Ramos (cell line): ENCODE data around the gene CSGALNACT2.
"Not testable (repeated sequence)": the region's sequence is repeated elsewhere in the genome, so short reads cannot be mapped to it uniquely, and the experiment has no call there.

ENCODE experiments used
- in situ Hi-C: fragments of 300-500 bp; cut with MboI; formaldehyde crosslinking; loops from one replicate; pipeline ENCODE4 v1.14.3; 2022; ENCODE audit warnings: low sequenced_read_pairs; ENCODE audit not compliant: unreplicated experiment

The CSGALNACT2 gene

DNA sequence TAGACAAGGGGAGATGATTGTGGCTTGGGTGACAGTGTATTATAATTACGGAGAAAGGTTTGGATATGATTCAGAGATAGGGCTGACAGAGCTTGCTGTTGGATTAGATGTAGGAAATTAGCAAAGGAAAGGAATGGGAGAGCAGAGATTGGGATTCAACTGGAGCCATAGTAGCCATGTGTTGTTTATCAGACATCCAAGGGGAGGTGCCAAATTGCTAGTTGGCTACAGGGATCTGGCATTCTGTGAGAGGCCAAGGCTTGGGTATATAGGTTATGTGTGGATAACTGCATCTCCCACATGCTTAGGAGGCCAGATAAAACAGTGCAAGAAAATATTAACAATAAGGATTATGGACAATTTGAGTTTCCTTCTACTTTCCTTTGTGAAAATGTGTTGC is 34.9 kb downstream of the CSGALNACT2 start:
- in situ Hi-C loops = no loop called here

DNA sequence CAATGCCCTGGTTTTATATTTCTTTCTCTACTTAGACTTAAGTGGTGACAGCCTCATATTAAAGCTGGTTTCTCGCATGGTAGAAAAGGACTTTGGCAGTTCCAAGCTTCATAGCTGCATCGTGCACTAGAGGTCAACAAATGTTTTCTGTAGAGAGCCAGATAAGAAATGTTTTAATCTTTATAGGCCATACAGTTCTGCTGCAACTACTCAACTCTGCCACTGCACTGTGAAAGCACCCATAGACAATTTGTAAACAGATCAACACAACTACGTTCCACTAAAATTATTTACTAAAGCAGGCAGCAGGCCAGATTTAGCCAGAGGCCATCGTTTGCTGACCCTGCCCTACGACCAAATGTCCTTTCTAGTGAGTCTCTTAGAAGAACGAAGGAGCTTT is 36.7 kb downstream of the CSGALNACT2 start:
- in situ Hi-C loops = no loop called here

DNA sequence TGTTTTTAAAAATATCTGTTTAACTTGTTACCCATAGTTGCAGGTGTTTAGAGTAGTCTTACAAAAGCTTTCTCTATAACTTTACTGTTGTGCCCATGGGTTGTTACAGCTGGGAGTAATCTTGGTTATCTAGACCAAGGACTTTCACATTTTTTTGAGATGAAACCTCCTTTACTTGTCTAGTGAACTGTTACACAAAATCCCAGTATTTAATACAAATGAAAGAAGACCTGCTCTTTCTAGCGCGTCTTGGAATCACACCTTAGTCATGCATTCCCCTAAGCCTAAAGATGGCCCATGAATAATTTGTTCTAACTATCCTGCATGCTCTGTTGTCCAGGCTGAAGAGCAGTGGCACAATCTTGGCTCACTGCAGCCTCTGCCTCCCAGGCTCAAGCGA is 38.0 kb downstream of the CSGALNACT2 start:
- in situ Hi-C loops = no loop called here

DNA sequence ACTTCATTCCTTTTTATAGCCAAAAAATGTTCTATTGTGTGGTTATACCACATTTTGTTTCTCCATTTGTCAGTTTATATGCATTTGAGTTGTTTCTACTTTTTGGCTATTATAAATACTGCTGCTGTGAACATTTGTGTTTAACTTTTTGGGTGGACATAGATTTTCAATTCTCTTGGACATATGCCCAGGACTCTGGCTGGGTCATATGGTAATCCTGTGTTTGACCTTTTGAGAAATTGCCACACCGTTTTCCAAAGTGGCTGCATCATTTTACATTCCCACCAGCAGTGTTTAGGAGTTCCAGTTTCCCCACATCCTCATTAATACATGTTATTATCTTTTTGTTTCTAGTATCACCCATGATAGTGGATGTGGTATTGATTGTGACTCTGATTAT is 39.4 kb downstream of the CSGALNACT2 start:
- in situ Hi-C loops = no loop called here

DNA sequence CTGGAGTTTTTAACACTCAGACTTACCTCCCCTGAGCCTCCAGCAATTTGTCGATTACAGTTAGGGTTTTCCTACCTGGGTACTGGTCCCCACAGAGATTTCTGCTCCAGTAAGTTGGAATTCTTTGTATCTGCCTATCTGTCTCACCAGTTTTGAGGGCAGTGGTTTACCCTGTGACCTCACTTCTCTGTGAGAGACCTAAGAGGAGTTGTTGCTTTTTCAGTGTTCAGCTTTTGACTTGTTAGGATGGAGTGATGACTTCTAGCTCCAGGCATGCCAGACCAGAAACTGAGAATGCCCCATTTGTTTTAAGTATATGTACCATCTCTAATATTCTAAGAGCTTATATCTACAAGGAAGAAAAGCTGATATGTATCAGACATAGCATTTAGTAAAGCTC is 42.9 kb downstream of the CSGALNACT2 start:
- in situ Hi-C loops = no loop called here

DNA sequence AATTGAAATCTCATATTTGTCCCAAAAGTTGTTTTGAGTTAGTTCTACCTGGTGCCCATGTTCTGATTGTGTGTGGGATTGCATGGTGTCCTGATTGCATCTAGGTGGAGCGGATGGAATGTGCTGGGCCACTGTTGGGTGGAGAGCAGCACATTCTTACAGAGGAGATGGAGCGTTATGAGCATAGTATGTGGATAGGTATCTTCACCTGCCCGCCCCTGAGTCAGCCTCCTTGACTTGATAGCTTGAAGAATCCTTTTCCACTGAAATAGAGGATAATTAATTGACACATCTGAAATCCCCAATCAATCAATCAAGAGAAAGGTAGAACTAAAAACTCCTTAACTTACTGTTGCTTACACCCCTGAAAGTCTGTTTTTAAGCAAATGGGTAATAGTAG is 45.5 kb downstream of the CSGALNACT2 start:
- in situ Hi-C loops = not testable (repeated sequence)

DNA sequence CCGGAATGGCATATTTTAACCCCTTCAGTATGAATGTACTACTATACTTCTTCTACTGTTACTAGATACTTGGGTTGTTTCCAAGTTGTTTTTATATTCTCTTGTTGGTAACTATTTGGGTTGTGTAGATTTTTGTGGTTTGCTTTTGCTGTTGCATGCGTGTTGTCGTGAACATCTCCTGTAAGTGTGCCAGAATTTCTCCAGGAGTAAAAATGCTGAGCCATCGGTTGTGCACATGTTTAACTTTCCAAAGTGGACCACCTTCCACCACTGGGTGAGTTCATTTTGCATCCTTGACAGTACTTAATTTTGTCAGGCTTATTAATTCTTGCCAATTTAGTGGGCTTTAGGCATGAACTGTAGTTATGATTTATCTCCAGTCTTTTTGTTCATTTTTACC is 47.9 kb downstream of the CSGALNACT2 start:
- in situ Hi-C loops = no loop called here

DNA sequence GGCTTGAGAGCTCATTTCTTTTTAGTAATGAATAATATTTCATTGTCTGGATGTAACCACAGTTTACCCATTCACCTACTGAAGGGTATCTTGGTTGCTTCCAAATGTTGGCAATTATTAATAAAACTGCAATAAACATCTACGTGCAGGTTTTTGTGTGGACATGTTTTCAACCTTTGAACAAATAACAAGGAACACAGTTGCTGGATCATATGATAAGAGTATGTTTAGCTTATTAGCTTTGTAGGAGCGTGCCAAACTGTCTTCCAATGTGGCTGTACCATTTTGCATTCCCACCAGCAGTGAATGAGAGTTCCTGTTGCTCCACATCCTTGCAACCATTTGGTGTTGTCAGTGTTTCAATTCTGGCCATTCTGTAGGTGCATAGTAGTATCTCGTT is 49.0 kb downstream of the CSGALNACT2 start:
- in situ Hi-C loops = no loop called here

DNA sequence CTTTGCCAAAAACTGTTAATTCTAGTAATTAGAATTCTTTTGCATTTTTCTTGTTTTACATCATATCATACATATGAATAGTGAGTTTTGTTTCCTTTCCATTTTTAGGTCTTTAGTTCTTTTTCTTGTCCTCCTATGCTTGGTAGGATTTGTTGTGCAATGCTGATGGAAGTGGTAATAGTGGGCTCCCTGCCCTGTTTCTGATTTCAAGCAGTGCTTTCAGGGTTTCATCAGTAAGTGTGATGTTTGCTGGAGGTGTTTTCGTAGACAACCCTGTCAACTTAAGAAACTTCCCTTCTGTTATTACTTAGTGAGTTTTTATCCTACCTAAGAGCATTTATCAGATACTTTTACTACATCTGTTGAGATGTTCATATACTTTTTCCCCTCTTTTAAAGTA is 50.5 kb downstream of the CSGALNACT2 start:
- in situ Hi-C loops = no loop called here

DNA sequence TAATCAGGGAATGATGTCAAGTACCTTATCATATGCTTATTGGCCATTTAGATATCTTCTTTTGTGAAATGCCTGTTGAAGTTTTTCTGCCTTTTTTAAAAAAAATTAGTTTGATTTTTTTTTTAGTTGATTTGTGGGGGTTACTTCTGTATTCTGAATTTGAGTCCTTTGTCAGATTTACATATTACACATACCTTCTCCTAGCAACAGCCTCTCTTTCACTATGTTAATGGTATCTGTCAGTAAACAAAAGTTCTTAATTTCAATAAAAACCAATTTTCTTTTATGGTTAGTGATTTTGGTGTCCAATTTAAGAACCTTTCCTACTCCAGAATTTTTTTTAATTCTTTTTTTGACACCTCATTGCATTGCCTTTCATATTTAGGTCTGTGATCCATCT is 52.0 kb downstream of the CSGALNACT2 start:
- in situ Hi-C loops = no loop called here

DNA sequence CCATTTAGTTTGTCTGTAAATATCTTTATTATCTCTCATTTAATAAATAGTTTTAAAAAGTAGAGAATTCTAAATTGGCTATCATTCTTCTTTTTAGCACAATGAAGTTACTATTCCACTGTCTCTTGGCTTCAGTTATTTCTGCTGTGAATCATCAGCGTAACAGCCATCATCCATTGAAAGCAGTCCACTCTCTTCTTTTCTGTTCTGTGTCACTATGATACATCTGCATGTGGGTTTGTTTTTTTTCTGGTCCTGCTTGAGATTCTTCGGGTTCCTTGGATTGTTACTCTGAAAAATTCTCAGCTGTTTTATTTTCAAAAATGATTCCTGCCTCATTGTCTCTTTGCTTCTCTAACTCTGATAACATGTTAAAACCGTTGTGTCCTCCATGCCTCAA is 52.5 kb downstream of the CSGALNACT2 start:
- in situ Hi-C loops = no loop called here

DNA sequence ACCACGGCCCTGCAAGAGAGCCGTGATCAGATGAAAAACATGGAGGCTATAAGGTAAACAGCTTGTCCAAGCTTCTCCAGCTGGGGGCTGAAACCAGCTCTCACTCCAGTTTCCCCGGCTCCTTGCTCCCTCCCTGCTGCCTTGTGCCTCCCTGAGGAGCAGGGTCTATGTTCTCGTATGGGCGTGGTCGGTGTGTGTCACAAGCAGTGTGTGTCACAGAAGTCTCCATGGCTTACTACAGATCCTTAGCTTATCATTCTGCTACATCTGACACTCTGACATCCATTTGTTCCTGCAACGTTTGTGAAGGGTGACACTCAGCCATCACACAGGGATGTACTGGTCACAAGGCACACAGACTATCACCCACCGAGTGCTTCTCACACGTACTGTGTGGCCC is 54.6 kb downstream of the CSGALNACT2 start:
- in situ Hi-C loops = no loop called here

DNA sequence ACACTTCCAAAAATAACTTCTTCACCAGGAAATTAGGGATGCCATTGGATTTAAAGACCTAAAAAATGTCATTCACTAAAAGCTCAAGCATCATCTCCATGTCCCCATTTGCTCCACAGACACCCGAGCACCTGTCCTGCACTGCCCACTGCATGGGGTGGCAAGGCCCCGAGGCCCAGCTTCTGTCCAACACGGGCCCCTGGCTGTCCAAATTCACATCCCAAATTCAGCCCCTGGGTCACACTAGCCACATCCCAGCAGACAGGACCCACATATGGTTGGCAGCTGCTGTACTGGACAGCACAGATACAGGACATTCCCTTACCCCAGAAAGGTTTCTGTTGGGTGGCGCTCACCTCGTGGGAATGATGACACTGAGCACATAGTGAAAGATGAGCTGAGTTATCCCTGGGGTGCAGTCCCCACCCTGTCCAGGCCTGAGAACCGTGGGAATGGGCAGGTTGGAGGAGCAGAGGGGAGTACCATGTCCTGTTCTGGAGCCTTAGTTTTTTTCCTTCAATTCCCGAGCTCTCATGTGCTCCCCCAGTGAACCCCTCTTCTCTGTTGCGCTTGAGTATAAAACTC is 55.3 kb downstream of the CSGALNACT2 start:
- in situ Hi-C loops = no loop called here

DNA sequence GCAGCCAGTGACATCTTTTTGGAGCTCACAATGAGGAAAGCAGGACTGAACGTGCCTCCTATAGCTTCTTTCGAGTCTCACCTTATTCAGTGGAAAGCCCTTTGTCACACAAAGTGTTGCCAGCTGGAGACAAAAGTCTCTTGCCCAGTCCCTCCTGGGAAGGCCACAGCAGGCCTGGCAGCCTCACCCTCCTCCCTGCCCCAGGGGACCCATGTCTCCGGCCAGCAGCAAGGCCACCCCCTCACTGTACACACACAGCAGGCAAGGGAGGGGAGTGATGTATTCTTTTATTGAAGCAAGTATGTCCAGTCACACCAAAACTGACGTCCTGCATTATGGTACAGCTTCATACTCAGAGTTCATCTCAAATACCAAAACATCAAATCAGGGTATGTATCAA is 56.0 kb downstream of the CSGALNACT2 start:
- in situ Hi-C loops = no loop called here

DNA sequence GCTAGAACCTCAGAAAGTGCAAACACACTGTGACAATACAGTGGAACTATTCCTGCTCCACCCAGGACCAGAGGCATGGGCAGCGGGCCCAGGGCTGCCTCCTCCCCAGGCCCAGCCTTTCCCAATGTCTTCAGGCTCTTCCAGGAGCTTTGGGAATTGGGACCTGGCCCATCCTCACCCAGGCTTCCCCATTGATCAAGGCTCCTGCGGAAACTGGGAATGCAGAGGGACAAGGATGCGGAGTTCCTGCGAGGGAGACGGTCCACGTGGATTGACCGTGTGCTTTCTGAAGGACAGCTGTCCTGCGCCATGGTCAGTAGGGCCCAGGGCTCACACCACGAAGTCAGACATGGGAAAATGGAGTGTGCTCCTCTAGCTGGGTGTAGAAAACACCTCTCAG is 56.6 kb downstream of the CSGALNACT2 start:
- in situ Hi-C loops = no loop called here

DNA sequence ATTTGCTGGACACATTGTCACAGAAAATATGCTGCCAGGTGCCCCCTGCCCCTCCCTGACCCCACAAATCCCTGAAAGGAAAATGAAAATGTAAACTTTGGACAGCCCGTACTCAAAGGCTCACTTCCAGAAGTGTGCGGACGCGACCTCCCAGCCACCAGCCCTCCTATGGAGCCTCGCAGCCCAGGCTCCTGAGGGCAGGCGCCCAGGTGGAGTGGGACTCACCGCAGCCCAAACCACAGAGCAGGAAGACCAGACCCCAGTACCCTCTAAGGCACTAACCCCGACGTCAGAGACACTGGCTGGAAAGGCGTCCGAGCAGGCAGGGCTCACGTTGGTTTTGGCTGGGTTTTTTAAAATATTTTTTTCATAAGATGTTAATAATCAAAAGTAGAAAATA is 57.3 kb downstream of the CSGALNACT2 start:
- in situ Hi-C loops = no loop called here

DNA sequence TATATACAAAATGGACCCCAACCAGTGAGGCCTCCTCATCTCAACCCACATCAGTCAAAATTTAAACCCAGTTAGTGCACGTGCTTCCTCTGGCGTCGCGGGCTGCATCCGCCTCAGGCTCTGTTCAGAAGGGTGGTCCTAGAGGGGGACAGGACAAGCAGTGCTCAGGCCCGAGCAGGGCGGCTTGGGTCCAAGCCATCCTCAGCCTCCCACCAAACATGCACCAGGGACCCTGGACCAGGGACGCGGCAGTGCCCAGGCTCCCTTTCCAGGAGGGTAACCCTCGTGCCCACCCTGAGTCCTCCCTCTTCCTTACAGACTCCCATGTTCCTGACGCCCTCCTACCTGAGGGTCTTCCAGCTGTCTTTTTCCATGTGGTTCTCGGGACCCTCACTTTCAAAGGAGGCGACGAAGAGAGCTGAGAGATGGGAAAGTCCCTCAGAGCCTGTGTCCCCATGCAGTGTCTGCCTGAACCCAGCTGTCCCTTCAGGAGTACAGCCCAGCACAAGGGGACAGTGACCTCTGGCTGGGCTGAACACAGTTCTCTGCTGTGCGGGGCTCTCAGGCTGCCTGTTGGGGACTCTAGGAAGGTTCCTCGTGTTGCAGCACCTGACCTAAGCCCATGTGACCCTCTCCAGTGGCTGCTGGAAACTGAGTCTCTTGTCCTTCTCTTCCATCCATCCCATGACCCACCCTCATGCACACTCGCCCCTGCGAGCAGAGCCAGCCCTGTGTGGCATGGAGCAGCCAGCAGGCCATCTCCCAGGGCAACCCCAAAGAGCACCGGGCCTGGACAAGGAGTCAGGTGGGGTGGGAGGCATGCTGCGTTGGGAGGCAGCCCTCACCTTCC is 58.1 kb downstream of the CSGALNACT2 start:
- in situ Hi-C loops = no loop called here

DNA sequence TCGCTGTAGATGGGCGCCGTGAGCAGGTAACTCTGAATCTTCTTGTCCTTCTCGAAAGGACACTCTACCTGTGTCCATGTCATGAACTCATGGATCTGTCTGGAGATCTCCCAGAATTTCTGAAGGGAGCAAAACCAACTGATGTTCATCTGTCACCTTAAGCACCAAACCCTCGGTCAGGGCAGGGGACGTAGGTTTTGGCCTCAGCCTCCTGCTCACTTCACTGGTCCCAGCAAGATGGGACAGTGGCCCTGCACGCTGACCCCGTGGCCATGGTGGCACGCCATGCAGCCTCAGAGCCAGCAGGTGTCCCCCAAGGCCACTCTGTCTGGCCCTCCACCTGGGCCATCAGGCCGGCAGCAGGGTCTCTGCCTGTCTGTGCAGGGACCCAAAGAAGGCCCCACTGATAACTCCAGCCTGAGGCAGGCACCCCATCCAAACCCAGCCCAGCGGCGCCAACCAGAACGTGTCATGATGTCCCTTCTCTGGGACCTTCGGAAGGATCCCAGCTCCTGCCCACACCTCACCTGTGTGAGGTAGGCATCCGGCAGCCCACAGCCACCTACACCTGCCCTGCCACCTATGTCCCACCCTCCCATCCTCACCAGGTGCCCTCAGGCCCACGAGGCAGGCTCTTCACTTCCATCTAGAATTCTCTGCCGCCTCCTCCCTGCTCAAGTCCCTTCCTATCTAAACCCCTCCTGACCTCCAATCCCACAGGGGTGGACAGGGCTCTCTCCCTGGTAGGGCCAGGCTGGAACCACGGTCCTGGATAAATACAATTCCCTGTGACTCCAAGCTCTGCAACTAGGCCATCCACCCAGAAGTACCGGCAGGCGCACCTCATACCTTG is 59.0 kb downstream of the CSGALNACT2 start:
- in situ Hi-C loops = no loop called here

DNA sequence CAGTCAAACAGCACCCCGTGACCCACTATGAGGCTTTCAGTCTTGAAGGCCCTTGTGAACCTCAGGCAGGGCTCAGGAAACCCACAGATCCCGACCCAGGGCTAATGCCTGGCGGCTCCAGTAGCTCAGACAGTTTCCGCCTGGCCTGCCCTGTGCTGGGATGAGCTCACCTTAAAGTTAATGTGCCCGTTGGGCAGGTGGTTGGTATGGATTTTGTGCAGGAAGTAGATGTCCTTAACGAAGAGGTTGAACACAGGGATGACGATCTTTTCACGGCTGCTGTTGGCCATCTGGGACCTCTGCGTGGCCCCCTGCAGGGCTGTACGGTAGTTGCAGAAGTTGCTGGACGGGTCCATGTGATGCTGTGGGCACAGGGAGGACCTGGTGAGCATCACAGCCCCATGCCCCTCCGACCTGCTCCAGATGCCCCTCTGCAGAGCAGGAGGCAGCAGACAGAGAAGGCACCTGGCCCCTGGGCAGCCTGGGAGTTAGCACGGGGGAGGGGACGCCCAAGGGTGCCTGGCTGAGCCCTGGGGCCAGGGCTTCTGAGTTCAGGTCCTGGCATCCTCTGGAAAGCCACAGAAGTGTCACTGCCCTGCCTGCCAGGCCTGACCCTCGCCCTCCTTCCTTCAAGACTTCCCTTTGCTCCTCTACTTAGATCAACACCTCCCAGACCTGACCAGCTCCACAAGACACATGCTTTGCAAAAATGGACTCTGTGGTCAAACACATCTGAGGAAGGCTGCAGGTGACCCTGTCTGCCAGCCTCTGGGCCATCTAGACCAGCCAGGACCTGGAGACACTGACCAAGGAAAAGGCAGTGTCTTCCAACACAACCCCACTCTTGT is 59.8 kb downstream of the CSGALNACT2 start:
- in situ Hi-C loops = no loop called here

DNA sequence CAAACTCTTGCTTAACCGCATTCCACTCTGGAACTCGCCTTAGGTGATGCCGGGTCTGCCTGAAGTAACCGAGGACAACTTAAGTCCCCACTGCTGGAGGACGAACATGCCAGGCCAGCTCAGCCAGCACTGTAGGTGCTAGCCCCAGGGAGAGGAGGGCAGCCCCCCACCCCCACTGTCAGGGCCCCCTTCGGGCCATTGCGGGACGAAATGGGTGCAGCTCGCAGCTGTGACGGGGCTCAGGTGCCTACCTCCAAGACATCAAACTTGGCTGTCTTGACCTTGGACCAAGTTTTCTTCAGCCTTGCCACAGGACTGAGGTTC is 60.4 kb downstream of the CSGALNACT2 start:
- in situ Hi-C loops = no loop called here
